Prostate gland (tissue), 2 donors: ENCODE data around the gene ARMC9. TPM values are rescaled to one million over a fixed set of nuclear protein-coding genes. Genes with fewer than 3 reads are reported as not detected.

Source experiments
- DNase-seq: peaks from one replicate; pipeline ENCODE4 v3.0.0-alpha.2; 2019; ENCODE audit warnings: low spot score
- H3K27ac ChIP-seq, 2 donors: fragments of 200-600 bp; sonication (generic); 2 replicates each; pipeline ENCODE4 v1.5.1; 2017 to 2019
- H3K27me3 ChIP-seq: fragments of 200-600 bp; sonication (generic); replicated peaks from 2 replicates; pipeline ENCODE4 v1.5.1; 2019; ENCODE audit not compliant: insufficient read depth
- H3K36me3 ChIP-seq, 2 donors: fragments of 200-600 bp; sonication (generic); 1 replicate in 1 of 2; 2 replicates in 1 of 2; pipeline versions ENCODE4 v1.5.1 to v1.8.1; 2017 to 2019
- H3K4me1 ChIP-seq: fragments of 200-600 bp; sonication (generic); replicated peaks from 2 replicates; pipeline ENCODE4 v1.5.1; 2019
- H3K4me3 ChIP-seq, 2 donors: fragments of 200-600 bp; sonication (generic); 2 replicates each; pipeline ENCODE4 v1.5.1; 2017 to 2019
- H3K9me3 ChIP-seq: fragments of 200-600 bp; sonication (generic); 2 replicates; pipeline ENCODE4 v1.5.1; 2017
- CTCF ChIP-seq, 4 experiments: fragments of 200-600 bp in 2 of 4; fragments of 450-650 bp in 2 of 4; sonication (generic) in 2 of 4; IDR thresholded peaks; 1 replicate in 3 of 4; 2 replicates in 1 of 4; pipeline ENCODE4 v1.5.1; 2016 to 2019; ENCODE audit warnings: antibody characterized with exemption in 4 of 4, mild to moderate bottlenecking in 2 of 4, moderate library complexity in 2 of 4
- POLR2A ChIP-seq: fragments of 450-650 bp; IDR thresholded peaks from one replicate; pipeline ENCODE4 v1.6.1; 2016; ENCODE audit warnings: antibody characterized with exemption, mild to moderate bottlenecking
- POLR2AphosphoS5 ChIP-seq: sonication (generic); formaldehyde crosslinking; IDR thresholded peaks from one replicate; pipeline ENCODE4 v1.6.1; 2017; ENCODE audit warnings: antibody characterized with exemption
- WGBS: methylation state at CpG from one replicate; pipeline ENCODE4 v1.1.5; 2018; 5-methylcytosine and 5-hydroxymethylcytosine counted together
- intact Hi-C: fragments of 100-400 bp; cut with DNase I; formaldehyde crosslinking; loops from one replicate; pipeline ENCODE4 v1.14.2; 2022
- total RNA-seq, 2 donors: library from RNA; depleted of rRNA; stranded (reverse); fragments of >200 nt; gene quantifications; one replicate each; pipeline ENCODE4 v1.1.0, GENCODE V29; 2016

Gene ARMC9
- total RNA-seq, 2 donors from 2014 or later, result 11.3 to 40.0 TPM

- no peaks in the 10 kb centered on the region for H3K9me3 ChIP-seq
- H3K27ac ChIP-seq, result no peak overlapping the region
- H3K4me1 ChIP-seq, result no peaks in the 10 kb centered on the region
- WGBS, result 92% methylated on average over 5 of the region's 5 CpGs
- intact Hi-C loops, result no loop called here
- H3K27me3 ChIP-seq, result no peaks in the 10 kb centered on the region
- TF ChIP-seq POLR2AphosphoS5, result no peak
- TF ChIP-seq POLR2A, result no peak
- no peak for TF ChIP-seq CTCF (IDR thresholded peaks at IDR 0.05)
- DNase-seq, result no peak
- no peak overlapping the region for H3K4me3 ChIP-seq
- no peaks in the 10 kb centered on the region for H3K36me3 ChIP-seq
These were observed 60.7 kb downstream of the ARMC9 start for GRCh38 chr2:231259104-231259503.

GRCh38 chr2:231260442-231261208 lies 62.2 kb downstream of the ARMC9 start:
- intact Hi-C loops, result no loop called here
- 86% methylated on average over 15 of the region's 15 CpGs for WGBS
- Histone ChIP-seq H3K27me3 (no peaks in the 10 kb centered on the region), H3K4me1 (no peaks in the 10 kb centered on the region), H3K9me3 (no peaks in the 10 kb centered on the region), H3K27ac (no peak overlapping the region), H3K36me3 (no peaks in the 10 kb centered on the region), H3K4me3 (no peak overlapping the region)
- no peak for DNase-seq
- TF ChIP-seq POLR2A (no peak), CTCF (IDR thresholded peaks at IDR 0.05) (no peak), POLR2AphosphoS5 (no peak)

GRCh38 chr2:231263118-231263831 lies 64.8 kb downstream of the ARMC9 start:
- Histone ChIP-seq H3K27me3 (no peaks in the 10 kb centered on the region), H3K36me3 (no peaks in the 10 kb centered on the region), H3K4me3 (no peak overlapping the region), H3K9me3 (no peaks in the 10 kb centered on the region), H3K27ac (no peak overlapping the region), H3K4me1 (no peaks in the 10 kb centered on the region)
- 78% methylated on average over 10 of the region's 10 CpGs for WGBS
- intact Hi-C loops, result no loop called here
- no peak for DNase-seq
- TF ChIP-seq POLR2A (no peak), CTCF (IDR thresholded peaks at IDR 0.05) (no peak), POLR2AphosphoS5 (no peak)

- H3K27me3 ChIP-seq, result no peaks in the 10 kb centered on the region
- peak overlapping the region; percentile 36 to 56 for H3K27ac ChIP-seq
- TF ChIP-seq CTCF (IDR thresholded peaks at IDR 0.05), result no peak
- TF ChIP-seq POLR2AphosphoS5, result no peak
- no peak for TF ChIP-seq POLR2A
- WGBS, result 63% methylated on average over 20 of the region's 20 CpGs
- no peak overlapping the region for H3K4me3 ChIP-seq
- intact Hi-C loops, result loop anchor here (5.0 kb wide), 1 partner anchor 43 kb away; no protein-coding TSS in a partner anchor
- H3K4me1 ChIP-seq, result no peaks in the 10 kb centered on the region
- DNase-seq, result no peak
- peaks cover 0 to 2% of the 10 kb centered on the region in 2 donors for H3K36me3 ChIP-seq
- H3K9me3 ChIP-seq, result no peaks in the 10 kb centered on the region
These were observed 72.0 kb downstream of the ARMC9 start for GRCh38 chr2:231270221-231271114.
